ENCODE data around the gene RNFT1. TPM values are rescaled to one million over a fixed set of nuclear protein-coding genes. Genes with fewer than 3 reads are reported as not detected.
A peak's percentile ranks its signal among the peaks of the same experiment; 100 is the strongest.
"Not testable (repeated sequence)": the region's sequence is repeated elsewhere in the genome, so short reads cannot be mapped to it uniquely, and the experiment has no call there.

Gene RNFT1, protein sequence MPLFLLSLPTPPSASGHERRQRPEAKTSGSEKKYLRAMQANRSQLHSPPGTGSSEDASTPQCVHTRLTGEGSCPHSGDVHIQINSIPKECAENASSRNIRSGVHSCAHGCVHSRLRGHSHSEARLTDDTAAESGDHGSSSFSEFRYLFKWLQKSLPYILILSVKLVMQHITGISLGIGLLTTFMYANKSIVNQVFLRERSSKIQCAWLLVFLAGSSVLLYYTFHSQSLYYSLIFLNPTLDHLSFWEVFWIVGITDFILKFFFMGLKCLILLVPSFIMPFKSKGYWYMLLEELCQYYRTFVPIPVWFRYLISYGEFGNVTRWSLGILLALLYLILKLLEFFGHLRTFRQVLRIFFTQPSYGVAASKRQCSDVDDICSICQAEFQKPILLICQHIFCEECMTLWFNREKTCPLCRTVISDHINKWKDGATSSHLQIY
- total RNA-seq (2014; rRNA removed; shearing (Covaris generic)): 20.7 and 22.0 TPM in 2 replicates
- polyA plus RNA-seq (2014; cell fraction: nucleus; rRNA removed): 46.1 and 48.4 TPM in 2 replicates

DNA sequence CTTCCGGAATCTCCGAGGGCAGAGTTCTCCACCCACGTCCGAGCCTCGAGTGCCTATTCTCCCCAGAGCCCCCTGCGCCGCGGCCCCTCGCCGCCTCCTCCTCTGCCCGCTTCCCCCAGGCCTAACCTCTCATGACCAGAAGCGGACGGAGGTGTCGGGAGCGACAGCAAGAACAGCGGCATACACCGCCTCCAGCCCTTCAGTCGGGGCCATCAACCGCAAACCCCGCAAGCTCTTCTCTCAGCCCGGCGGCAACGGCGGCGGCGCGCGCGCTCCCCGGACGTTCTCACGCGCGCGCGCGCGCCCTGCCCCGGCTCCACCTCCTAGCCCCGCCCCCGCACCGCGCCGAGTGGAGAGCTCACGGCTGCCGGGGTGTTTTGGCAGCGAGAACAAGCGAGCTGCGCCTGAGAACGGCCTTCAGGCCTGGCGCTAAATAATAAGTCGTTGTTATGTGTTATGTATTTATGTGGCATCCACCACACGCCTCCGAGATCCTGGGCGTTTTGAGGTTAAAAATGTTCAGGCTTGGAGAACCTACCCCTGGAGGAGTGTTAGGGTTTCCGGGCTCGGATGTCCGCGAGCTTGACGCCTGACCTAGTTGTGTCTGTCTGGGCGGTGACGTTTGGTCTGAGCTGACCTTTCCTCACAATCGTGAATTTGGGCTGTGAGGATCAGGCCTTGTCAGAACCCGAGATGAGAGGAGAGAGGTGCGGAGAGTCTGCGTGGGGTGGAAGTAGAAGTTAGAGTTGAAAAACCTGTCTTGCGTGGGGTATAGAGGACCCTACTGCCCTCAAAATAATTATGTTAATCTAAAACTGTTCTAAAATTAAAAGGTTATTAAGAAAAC lies at the start of gene RNFT1:
Gene RNFT1, minus strand, starts transcription at position 259 of the 847 bp plus-strand sequence. Its CDS starts 77 bp downstream, at position 182.
- peak; percentile 74 for DNase-seq (ENCODE audit: extremely low read depth, low read depth)

DNA sequence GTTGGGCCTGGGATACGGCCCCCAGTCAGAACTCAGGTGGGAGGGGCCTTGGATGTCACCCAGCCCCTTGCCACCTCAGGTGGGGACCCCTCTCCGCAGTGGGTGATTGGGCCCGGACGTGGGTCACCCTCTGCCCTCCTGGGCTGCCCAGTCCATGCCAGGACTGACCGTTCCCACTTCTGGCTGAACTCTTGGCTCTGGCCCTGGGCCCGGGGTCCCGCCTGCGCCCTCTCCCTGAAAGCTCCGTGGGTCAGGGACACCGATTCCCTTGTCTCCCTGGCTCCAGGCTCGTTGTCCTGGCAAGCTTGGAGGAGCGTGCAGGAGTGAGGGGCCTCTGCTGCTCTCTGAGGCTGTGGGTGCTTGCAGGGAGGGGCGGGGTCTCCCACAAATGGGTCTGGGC lies 44.8 kb upstream of the RNFT1 start:
- not testable (repeated sequence) for DNase-seq (ENCODE audit: extremely low read depth, low read depth)

DNA sequence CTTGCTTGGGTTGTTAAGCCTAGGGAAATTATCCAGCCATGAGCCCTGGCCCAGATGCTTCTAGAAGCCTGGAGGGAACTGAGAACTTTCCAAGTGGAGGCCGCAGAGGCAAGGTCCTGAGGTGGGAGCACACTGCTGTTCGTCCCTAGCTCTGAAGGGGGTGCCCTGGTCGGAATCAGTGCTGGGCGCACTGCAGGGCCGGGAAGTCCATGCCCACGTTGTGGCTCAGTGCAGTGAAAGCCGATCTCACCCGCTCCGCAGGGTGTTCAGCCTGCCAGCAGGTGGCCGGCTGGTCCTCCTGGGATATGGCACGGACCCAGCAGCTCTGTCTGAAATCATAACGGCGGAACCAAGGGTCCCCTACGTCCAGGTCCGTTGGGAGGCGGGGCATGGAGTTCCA lies 43.8 kb upstream of the RNFT1 start:
- not testable (repeated sequence) for DNase-seq (ENCODE audit: extremely low read depth, low read depth)

DNA sequence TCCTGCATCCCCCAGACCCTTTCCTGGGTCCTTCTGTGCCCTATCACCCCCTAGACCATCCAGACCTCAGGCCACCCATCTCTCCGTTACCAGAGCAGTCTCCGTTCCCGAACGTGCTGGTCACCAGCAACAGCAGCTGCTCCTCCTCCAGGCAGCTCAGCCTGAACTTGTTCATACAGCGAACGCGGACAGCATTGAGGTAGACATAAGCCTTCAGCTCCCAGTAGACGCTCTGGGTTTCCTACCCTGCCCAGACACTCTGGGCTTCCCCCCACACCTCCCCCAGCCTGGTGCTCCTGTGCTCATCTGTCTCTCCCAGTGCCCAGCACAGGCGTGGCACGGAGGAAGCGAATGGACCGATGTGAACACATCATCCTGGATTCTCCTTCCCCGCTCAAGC lies 41.6 kb upstream of the RNFT1 start:
- no peak for DNase-seq (ENCODE audit: extremely low read depth, low read depth)

DNA sequence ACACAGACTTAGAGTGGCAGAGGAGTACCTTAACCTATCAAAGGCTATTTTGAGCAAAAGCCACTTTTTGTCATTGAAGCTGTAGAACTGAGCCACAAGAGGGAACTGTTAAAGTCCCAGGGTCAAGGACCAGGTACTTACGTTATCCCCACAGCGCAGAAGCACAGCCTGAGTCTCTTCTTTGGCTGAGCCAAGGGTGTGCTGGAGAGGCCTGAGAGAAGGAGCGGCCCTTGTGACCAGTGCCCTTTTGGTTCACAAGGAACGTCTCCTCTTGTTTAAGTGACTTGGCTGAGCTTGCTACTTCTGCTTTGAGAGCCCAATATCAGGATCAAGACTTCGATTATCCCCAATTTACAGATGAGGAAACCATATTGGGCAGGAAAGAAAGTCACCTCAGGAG lies 40.0 kb upstream of the RNFT1 start:
- DNase-seq (ENCODE audit: extremely low read depth, low read depth): not testable (repeated sequence)

DNA sequence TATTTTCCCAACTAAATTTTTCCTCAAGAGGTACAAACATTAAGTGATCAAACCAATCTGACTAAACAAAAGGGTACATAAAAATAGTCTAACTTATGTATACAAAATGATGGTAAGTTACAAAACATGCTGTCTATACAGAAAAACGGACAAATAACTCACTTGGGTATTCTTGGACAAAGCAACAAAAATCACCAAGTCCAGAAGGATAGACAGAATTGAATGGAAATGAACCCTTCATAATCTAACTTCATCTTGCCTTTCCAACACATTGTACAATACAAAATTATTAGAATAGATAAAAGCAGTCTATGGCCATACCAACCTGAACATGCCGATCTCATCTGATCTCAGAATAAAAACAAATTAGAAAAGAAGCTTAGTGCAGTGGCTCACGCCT lies 37.9 kb upstream of the RNFT1 start:
- not testable (repeated sequence) for DNase-seq (ENCODE audit: extremely low read depth, low read depth)

DNA sequence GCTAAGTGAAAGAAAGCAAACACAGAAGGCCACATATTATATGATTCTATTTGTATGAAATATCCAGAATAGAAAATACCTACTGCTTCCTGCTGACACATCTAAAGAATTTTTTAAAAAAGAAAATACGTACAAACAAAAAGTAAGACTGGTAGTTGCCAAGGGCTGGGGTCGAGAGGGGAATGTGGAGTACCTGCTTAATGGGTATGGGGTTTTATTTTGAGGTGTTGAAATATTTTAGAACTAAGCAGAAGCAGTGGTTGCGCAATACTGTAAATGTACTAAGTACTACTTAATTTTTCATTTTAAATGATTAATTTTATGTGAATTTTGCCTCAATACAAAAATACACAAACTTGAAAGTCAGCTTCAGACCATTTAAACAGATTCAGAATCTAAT lies 32.1 kb upstream of the RNFT1 start:
- DNase-seq (ENCODE audit: extremely low read depth, low read depth): not testable (repeated sequence)

DNA sequence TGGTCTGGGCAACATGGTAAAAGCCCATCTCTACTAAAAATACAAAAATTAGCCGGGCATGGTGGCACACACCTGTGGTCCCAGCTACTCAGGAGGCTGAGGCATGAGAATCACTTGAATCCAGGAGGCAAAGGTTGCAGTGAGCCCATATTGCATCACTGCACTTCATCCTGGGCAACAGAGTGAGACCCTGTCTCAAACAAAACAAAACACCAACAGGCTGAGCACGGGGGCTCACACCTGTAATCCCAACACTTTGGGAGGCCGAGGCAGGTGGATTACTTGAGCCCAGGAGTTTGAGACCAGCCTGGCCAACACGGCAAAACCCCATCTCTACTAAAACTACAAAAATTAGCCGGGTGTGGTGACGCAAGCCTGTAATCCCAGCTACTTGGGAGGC lies 10.6 kb upstream of the RNFT1 start:
- DNase-seq (ENCODE audit: extremely low read depth, low read depth): not testable (repeated sequence)

DNA sequence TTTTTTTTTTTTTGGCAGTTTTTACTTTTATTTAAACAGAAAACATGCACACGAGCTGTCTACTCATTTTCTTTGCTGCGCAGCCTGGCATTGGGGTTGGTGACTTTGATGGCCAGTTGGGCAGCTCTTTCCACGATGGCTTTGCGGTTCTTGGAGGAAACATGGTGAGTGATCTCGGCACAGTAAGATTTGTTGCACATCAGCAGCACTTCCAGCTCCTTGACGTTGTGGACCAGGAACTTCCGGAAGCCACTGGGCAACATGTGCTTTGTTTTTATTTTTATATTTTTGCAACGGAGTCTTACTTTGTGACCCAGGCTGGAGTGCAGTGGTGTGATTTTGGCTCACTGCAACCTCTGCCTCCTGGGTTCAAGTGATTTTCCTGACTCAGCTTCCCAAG lies 8.9 kb upstream of the RNFT1 start:
- DNase-seq (ENCODE audit: extremely low read depth, low read depth): not testable (repeated sequence)

DNA sequence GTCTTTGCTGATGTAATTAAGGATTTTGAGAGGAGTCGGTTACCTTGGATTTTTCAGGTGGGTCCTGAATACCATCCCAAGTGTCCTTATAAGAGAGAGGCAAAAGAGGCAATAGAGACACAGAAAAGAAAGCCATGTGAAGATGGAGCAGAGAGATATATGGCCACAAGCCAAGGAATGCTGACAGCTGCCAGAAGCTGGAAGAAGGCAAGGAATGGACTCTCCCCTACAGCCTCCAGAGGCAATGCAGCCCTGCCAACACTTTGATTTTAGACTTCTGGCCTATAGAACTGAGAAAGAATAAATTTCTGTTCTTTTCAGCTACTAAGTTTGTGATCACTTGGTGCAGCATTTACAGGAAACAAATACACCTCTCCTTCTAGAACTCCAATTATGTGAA lies 8.2 kb upstream of the RNFT1 start:
- no peak for DNase-seq (ENCODE audit: extremely low read depth, low read depth)

DNA sequence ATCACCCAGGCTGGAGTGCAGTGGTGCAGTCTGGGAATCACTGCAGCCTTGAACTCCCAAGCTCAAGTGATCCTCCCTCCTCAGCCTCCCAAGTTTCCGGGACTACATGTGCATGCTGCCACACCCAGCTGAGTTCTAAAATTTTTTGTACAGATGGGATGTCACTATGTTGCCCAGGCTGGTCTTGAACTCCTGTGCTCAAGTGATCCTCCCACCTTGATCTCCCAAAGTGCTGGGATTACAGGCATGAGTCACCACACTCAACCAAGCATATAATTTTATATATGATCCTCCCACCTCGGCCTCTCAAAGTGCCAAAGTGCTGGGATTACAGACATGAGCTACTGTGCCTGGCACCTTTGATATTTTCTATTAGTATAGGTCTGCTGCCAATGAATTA lies 7.2 kb upstream of the RNFT1 start:
- not testable (repeated sequence) for DNase-seq (ENCODE audit: extremely low read depth, low read depth)

DNA sequence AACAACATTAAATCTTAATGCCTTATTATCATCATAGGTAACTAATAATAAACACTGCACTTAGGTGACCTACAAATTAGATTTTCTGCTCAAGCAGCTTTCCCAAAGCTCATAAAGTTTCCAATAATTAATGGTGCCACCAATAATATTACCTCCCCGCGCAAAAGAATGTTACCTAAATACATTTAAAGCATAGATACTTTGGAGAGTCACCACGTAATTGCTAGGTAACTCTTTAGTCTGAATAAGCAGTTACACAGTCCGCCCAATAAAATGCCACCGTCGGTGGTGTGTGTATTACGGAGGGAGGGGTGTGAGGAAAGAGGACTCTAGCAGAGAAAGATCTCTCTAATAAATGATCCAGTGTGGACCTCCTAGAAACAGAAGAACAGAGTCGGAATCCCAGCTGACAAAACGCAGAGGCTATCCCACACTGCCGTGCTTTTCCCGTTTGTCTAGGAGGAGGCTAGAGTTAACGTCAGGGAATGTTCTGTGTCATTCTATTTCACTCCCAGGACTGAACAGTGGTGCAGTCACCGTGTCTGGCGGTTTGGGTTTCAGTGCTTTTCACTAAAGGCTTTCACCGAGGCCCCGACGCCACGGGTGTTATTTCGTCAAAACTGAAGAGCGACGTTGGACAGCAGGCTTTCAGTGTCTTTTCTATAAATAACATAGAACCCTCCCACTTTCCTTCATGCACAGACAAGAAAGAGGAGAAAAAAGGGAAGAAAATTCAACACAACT lies 630 bp downstream of the RNFT1 start:
- DNase-seq (ENCODE audit: extremely low read depth, low read depth): peak; percentile 31

DNA sequence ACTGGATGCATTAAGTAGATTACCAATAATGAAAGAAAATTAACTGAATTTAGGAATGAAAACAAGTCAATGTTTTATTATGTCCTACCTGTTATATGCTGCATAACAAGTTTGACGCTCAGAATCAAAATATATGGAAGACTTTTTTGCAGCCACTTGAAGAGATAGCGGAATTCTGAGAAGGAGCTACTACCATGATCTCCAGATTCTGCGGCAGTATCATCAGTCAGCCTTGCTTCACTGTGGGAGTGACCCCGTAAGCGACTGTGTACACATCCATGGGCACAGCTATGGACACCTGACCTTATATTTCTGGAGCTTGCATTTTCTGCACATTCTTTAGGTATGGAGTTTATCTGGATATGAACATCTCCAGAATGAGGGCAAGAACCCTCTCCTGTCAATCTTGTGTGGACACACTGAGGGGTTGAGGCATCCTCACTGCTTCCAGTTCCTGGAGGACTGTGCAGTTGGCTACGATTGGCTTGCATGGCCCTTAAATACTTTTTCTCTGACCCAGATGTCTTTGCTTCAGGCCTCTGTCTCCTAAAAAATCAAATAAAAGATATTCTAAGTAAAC lies 1.7 kb downstream of the RNFT1 start:
- DNase-seq (ENCODE audit: extremely low read depth, low read depth): no peak

DNA sequence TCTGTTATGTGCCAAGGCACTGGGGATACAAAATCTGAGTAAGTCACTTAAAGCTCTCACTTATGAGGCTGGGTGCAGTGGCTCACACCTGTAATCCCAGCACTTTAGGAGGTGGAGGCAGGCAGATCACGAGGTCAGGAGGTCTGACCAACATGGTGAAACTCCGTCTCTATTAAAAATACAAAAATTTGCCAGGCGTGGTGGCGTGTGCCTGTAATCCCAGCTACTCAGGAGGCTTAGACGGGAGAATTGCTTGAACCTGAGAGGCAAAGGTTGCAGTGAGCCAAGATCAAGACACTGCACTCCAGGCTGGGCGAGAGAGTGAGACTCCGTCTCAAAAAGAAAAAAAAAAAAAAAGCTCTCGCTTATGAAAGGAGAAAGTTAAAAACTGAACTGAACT lies 5.0 kb downstream of the RNFT1 start:
- DNase-seq (ENCODE audit: extremely low read depth, low read depth): not testable (repeated sequence)

DNA sequence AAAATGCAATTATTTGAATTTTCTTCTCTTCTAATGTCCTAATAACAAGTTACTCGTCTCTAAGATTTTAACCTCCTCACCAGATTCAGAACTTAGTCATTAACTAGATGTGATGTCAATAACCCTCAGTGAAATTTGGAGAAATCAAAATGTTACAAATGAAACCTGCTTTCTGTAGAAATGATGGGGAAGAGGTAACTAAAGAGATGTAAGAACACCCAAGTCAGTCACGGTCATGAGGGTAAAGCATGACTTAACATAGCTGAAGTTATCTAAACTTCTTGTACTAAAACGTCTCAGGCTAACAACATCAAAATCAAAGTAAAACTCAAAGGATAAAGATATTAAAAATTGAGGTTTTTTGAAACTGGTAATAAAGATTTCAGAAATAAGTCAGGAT lies 9.7 kb downstream of the RNFT1 start:
- no peak for DNase-seq (ENCODE audit: extremely low read depth, low read depth)

DNA sequence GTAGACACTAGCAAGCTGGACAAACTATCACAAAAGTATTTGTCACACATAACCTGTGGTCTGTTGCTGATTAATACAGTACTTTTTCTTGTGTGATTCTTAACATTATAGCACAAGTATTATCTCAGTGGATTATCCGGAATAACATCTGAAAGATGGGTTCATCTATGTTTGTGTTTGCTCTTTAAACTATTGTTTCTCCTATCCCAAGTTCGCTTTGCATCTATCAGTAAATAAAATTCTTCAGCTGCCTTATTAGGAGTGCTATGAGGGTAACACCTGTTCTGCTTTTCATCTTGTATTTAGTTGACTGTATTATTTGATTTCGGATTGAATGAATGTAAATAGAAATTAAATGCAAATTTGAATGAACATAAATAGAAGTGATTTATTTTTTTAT lies 14.5 kb downstream of the RNFT1 start:
- DNase-seq (ENCODE audit: extremely low read depth, low read depth): no peak

DNA sequence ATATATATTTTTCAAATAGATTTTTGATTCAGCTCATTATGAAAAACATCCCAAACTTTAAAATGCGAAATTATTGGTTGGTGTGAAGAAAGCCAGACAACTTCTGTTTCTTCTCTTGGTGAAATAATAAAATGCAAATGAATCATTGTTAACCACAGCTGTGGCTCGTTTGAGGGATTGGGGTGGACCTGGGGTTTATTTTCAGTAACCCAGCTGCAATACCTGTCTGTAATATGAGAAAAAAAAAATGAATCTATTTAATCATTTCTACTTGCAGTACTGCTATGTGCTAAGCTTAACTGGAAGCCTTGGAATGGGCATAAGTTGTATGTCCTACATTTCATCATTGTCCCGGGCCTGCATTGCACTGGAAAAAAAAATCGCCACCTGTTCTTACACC lies 17.2 kb downstream of the RNFT1 start:
- not testable (repeated sequence) for DNase-seq (ENCODE audit: extremely low read depth, low read depth)

DNA sequence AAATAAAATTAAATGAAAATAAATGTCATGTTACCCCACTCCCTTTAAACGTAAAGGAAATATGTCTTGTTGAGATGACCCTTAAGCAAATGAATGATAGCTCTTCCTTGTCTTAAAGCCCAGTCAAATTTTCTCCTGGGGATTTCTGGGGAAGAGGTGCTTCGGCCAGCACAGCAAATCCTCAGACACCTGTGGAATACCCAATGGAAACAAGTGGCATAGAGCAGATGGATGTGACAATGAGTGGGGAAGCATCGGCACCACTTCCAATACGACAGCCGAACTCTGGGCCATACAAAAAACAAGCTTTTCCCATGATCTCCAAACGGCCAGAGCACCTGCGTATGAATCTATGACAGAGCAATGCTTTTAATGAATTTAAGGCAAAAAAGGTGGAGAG lies 18.1 kb downstream of the RNFT1 start:
- DNase-seq (ENCODE audit: extremely low read depth, low read depth): not testable (repeated sequence)

DNA sequence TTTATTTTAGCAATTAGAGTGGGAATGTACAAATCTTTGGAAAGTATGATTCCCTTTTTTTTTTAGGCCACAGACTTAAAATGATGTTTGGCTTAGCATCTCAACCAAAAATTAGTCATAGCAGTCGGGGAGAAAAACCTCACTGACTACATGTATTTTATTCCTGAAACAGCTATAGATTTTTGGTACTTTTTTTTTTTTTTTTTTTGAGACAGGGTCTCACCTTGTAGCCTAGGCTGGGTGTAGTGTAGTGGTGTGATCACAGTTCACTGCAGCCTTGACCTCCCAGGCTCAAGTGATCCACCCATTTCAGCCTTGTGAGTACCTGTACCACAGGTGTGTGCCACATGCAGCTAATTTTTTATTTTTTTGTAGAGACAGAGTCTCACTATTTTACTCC lies 23.4 kb downstream of the RNFT1 start:
- DNase-seq (ENCODE audit: extremely low read depth, low read depth): no peak

DNA sequence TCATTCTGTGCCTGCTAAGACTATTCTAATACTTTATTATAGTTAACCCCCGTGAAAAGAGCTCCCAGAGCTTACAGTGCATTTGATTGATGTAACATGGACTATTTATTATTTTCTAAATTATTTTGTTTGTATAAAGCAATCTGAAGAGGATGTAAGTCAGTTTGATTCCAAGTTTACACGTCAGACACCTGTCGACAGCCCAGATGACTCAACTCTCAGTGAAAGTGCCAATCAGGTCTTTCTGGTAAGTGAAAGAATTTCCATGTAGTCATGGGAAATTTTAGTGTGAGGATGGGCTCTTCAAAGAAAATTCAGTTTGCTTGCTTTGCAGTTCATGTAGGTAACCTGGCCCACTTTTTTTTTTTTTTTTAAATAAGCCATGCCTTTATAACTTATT lies 23.8 kb downstream of the RNFT1 start:
- not testable (repeated sequence) for DNase-seq (ENCODE audit: extremely low read depth, low read depth)

Data from NCI-H460 (cell line).